WI38 (cell line): ENCODE measurements around the gene ITIH2.
"Not testable (repeated sequence)": the region's sequence is repeated elsewhere in the genome, so short reads cannot be mapped to it uniquely, and the experiment has no call there.

Experiments
- H3K4me3 ChIP-seq: 2 replicates; pipeline ENCODE4 v1.5.1; 2011; ENCODE audit warnings: low read depth, mild to moderate bottlenecking, control low read depth, low read length
- CTCF ChIP-seq: IDR thresholded peaks from 2 replicates; pipeline ENCODE4 v1.5.1; 2012; ENCODE audit warnings: low read depth, mild to moderate bottlenecking, control low read depth, low read length

The ITIH2 gene

GRCh38 chr10:7707858-7708622 lies 4.9 kb downstream of the ITIH2 start:
- TF ChIP-seq CTCF, result no peak

GRCh38 chr10:7708832-7709231 lies 5.7 kb downstream of the ITIH2 start:
- H3K4me3 ChIP-seq, result no peak overlapping the region
- TF ChIP-seq CTCF, result no peak

More at GRCh38 chr10:7707858-7708622, 4.9 kb downstream of the ITIH2 start:
- H3K4me3 ChIP-seq, result no peak overlapping the region

GRCh38 chr10:7710446-7710845 lies 7.3 kb downstream of the ITIH2 start:
- no peak for TF ChIP-seq CTCF
- H3K4me3 ChIP-seq, result no peak overlapping the region

- H3K4me3 ChIP-seq, result not testable (repeated sequence)
Measured at GRCh38 chr10:7711075-7711474, 8.0 kb downstream of the ITIH2 start.

- TF ChIP-seq CTCF, result no peak
- H3K4me3 ChIP-seq, result no peak overlapping the region
Measured at GRCh38 chr10:7715515-7715914, 12.4 kb downstream of the ITIH2 start.

- TF ChIP-seq CTCF, result no peak
- H3K4me3 ChIP-seq, result no peak overlapping the region
Measured at GRCh38 chr10:7717767-7718166, 14.7 kb downstream of the ITIH2 start.

GRCh38 chr10:7718685-7719084 lies 15.6 kb downstream of the ITIH2 start:
- TF ChIP-seq CTCF, result no peak

GRCh38 chr10:7720478-7720877 lies 17.4 kb downstream of the ITIH2 start:
- TF ChIP-seq CTCF, result no peak
- no peak overlapping the region for H3K4me3 ChIP-seq

More at GRCh38 chr10:7718685-7719084, 15.6 kb downstream of the ITIH2 start:
- H3K4me3 ChIP-seq, result no peak overlapping the region
